ENCODE data around the gene PFDN4. TPM values are rescaled to one million over a fixed set of nuclear protein-coding genes. Genes with fewer than 3 reads are reported as not detected.

Gene PFDN4
- total and polyA plus RNA-seq, 2 of the 13 experiments (the other 11 are each of a cell fraction or from before 2014, with no cell fraction given), result 59.8 to 227 TPM

DNA sequence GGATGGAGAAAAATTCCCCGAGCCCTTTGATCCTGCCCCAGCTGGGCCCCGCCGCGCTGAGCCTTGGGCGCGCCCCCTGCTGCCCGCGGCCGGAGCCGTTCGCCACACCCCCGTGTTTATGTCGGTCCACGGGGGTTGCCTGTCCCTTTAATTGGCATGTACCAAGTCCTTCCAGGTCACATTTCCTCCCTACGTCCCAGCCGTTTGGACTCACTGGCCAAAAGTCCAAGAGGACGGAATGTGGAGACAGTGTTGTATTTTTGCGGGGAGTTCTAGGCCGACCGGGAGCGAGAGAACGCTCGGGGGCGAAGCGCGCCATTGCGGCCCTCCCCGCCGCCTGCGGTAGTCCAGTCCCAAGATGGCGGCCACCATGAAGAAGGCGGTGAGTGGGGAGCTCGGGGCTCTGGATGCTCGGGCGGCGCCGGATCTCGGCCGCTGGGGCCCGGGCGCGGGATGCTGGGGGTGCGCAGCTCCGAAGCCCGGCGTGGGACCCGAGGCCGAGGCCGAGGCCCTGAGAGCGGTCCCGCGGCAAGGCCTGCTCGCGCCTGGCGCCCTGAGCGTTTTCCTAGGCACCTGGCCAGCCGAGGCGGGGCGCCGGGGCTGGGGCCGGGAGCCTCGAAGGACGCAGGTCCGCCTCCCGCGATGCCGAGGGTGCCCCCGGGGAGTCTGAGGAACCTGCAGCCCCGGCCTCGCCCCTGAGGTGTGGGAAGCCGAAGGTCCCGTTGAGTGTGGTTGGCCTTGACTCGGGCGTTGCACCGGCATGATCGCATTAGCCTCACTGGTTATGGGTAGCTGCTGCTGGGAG lies at the start of gene PFDN4 (continued):
- TF ChIP-seq ZFP90 (CRISPR knock-in tag; IDR thresholded peaks at IDR 0.05; ENCODE audit: borderline replicate concordance) (peak; percentile 97), ZNF264 (CRISPR knock-in tag; IDR thresholded peaks at IDR 0.05) (peak; percentile 67; the same call in 1 of the 2 replicates), ZNF577 (CRISPR knock-in tag; IDR thresholded peaks at IDR 0.05; ENCODE audit: borderline replicate concordance, low read depth) (no peak), GFI1 (CRISPR knock-in tag; IDR thresholded peaks at IDR 0.05; ENCODE audit: borderline replicate concordance) (peak; percentile 88; the same call in 1 of the 2 replicates), MTA1 (CRISPR knock-in tag; IDR thresholded peaks at IDR 0.05; ENCODE audit: borderline replicate concordance) (peak; percentile 84; the same call in 1 of the 2 replicates), RAD21 (CRISPR knock-in tag; IDR thresholded peaks at IDR 0.05) (peak; percentile 63), KLF6 (CRISPR knock-in tag; IDR thresholded peaks at IDR 0.05) (peak; percentile 94), ZNF331 (CRISPR knock-in tag; IDR thresholded peaks at IDR 0.05) (peak; percentile 84), BRD4 (CRISPR knock-in tag; IDR thresholded peaks at IDR 0.05) (peak; percentile 65), HDAC1 (CRISPR knock-in tag; IDR thresholded peaks at IDR 0.05) (peak; percentile 92), BHLHE40 (IDR thresholded peaks at IDR 0.05; ENCODE audit: low read length) (peak; percentile 99), ZNF674 (CRISPR knock-in tag; IDR thresholded peaks at IDR 0.05; ENCODE audit: low read depth) (peak; percentile 97; the same call in 1 of the 2 replicates), ZNF354B (CRISPR knock-in tag; IDR thresholded peaks at IDR 0.05) (peak; percentile 94), SRY (CRISPR knock-in tag; IDR thresholded peaks at IDR 0.05) (peak; percentile 90), HNF4G (IDR thresholded peaks at IDR 0.05; ENCODE audit: borderline replicate concordance, low read depth, low read length) (peak; percentile 82), HNF4G (CRISPR knock-in tag; IDR thresholded peaks at IDR 0.05; ENCODE audit: borderline replicate concordance, low read depth) (peak; percentile 81; the same call in 1 of the 2 replicates), ZNF44 (CRISPR knock-in tag; IDR thresholded peaks at IDR 0.05) (0 out of 2 replicates have a peak, but pooled peaks have one; percentile 58), ZBTB1 (CRISPR knock-in tag; IDR thresholded peaks at IDR 0.05; ENCODE audit: borderline replicate concordance) (no peak), MIER3 (CRISPR knock-in tag; IDR thresholded peaks at IDR 0.05; ENCODE audit: borderline replicate concordance) (peak; percentile 93), KDM6A (CRISPR knock-in tag; IDR thresholded peaks at IDR 0.05; ENCODE audit: low read depth) (peak; percentile 44; the same call in 1 of the 2 replicates), MXI1 (IDR thresholded peaks at IDR 0.05; ENCODE audit: borderline replicate concordance, low read depth, low read length) (peak; percentile 92), RBFOX2 (IDR thresholded peaks at IDR 0.05; ENCODE audit: low read depth, low read length) (peak; percentile 99), ZNF709 (CRISPR knock-in tag; IDR thresholded peaks at IDR 0.05) (peak; percentile 87), MXD4 (CRISPR knock-in tag; IDR thresholded peaks at IDR 0.05) (peak; percentile 89), DR1 (CRISPR knock-in tag; IDR thresholded peaks at IDR 0.05) (peak; percentile 60; the same call in 1 of the 2 replicates), CHCHD3 (CRISPR knock-in tag; IDR thresholded peaks at IDR 0.05) (peak; percentile 88; the same call in 1 of the 2 replicates)
- TF ChIP-seq, protein P1, sequence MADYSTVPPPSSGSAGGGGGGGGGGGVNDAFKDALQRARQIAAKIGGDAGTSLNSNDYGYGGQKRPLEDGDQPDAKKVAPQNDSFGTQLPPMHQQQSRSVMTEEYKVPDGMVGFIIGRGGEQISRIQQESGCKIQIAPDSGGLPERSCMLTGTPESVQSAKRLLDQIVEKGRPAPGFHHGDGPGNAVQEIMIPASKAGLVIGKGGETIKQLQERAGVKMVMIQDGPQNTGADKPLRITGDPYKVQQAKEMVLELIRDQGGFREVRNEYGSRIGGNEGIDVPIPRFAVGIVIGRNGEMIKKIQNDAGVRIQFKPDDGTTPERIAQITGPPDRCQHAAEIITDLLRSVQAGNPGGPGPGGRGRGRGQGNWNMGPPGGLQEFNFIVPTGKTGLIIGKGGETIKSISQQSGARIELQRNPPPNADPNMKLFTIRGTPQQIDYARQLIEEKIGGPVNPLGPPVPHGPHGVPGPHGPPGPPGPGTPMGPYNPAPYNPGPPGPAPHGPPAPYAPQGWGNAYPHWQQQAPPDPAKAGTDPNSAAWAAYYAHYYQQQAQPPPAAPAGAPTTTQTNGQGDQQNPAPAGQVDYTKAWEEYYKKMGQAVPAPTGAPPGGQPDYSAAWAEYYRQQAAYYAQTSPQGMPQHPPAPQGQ (CRISPR knock-in tag; IDR thresholded peaks at IDR 0.05; ENCODE audit: borderline replicate concordance), result peak; percentile 44; the same call in 1 of the 2 replicates
- TF ChIP-seq, protein P2, sequence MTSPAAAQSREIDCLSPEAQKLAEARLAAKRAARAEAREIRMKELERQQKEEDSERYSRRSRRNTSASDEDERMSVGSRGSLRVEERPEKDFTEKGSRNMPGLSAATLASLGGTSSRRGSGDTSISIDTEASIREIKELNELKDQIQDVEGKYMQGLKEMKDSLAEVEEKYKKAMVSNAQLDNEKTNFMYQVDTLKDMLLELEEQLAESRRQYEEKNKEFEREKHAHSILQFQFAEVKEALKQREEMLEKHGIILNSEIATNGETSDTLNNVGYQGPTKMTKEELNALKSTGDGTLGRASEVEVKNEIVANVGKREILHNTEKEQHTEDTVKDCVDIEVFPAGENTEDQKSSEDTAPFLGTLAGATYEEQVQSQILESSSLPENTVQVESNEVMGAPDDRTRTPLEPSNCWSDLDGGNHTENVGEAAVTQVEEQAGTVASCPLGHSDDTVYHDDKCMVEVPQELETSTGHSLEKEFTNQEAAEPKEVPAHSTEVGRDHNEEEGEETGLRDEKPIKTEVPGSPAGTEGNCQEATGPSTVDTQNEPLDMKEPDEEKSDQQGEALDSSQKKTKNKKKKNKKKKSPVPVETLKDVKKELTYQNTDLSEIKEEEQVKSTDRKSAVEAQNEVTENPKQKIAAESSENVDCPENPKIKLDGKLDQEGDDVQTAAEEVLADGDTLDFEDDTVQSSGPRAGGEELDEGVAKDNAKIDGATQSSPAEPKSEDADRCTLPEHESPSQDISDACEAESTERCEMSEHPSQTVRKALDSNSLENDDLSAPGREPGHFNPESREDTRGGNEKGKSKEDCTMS (CRISPR knock-in tag; conservative IDR thresholded peaks at IDR 0.05), result no peak
